GM23338 (cell line): ENCODE data around the gene OPTC.

Experiments
- CTCF ChIP-seq, 2 experiments: fragments of 200-600 bp in 1 of 2; sonication (generic) in 1 of 2; conservative IDR thresholded peaks; 2 replicates each; pipeline versions ENCODE4 v1.5.1 to v1.6.1; 2016 to 2017; ENCODE audit warnings: antibody characterized with exemption in 2 of 2, low read depth in 2 of 2, mild to moderate bottlenecking in 2 of 2, moderate library complexity in 1 of 2
- EZH2 ChIP-seq: fragments of 200-600 bp; sonication (generic); IDR thresholded peaks from one replicate; pipeline ENCODE4 v1.8.0; 2017; ENCODE audit warnings: antibody characterized with exemption, mild to moderate bottlenecking, low read depth; ENCODE audit not compliant: unreplicated experiment
- POLR2AphosphoS5 ChIP-seq: IDR thresholded peaks from 2 replicates; pipeline ENCODE4 v1.6.1; 2016; ENCODE audit warnings: antibody characterized with exemption, low read depth

GRCh38 chr1:203516906-203517305 is 23.0 kb downstream of the OPTC start:
- no peak for TF ChIP-seq EZH2
- TF ChIP-seq POLR2AphosphoS5, result no peak
- TF ChIP-seq CTCF (conservative IDR thresholded peaks at IDR 0.05; ENCODE audit: low read depth in 2 of 2), result no peak
